Neural cell (in vitro differentiated cells): ENCODE data around the gene CMKLR1.

Source experiments
- CTCF ChIP-seq: fragments of 450-650 bp; IDR thresholded peaks from 2 replicates; pipeline ENCODE4 v1.5.1; 2014; ENCODE audit warnings: antibody characterized with exemption, mild to moderate bottlenecking, moderate library complexity; ENCODE audit not compliant: poor library complexity, severe bottlenecking
- EP300 ChIP-seq: fragments of 450-650 bp; conservative IDR thresholded peaks from 2 replicates; pipeline ENCODE4 v1.6.1; 2014; ENCODE audit warnings: antibody characterized with exemption, mild to moderate bottlenecking, moderate library complexity; ENCODE audit not compliant: poor library complexity, severe bottlenecking
- MXI1 ChIP-seq: fragments of 450-650 bp; conservative IDR thresholded peaks from 2 replicates; pipeline ENCODE4 v1.6.1; 2014; ENCODE audit warnings: antibody characterized with exemption, mild to moderate bottlenecking; ENCODE audit not compliant: poor library complexity, severe bottlenecking
- POLR2AphosphoS5 ChIP-seq: IDR thresholded peaks from 2 replicates; pipeline ENCODE4 v1.6.1; 2012
- RAD21 ChIP-seq: fragments of 450-650 bp; conservative IDR thresholded peaks from 2 replicates; pipeline ENCODE4 v1.6.1; 2014; ENCODE audit warnings: antibody characterized with exemption, mild to moderate bottlenecking, moderate library complexity
- REST ChIP-seq: IDR thresholded peaks from 2 replicates; pipeline ENCODE4 v1.6.1; 2012; ENCODE audit warnings: borderline replicate concordance
- SMC3 ChIP-seq: fragments of 450-650 bp; conservative IDR thresholded peaks from 2 replicates; pipeline ENCODE4 v1.6.1; 2014; ENCODE audit warnings: antibody characterized with exemption, mild to moderate bottlenecking, moderate library complexity; ENCODE audit not compliant: poor library complexity
- TAF1 ChIP-seq: IDR thresholded peaks from 2 replicates; pipeline ENCODE4 v1.6.1; 2012; ENCODE audit warnings: low read depth

- TF ChIP-seq CTCF (no peak), POLR2AphosphoS5 (no peak), REST (no peak), RAD21 (no peak), SMC3 (no peak), MXI1 (no peak), TAF1 (no peak), EP300 (no peak)
Observed at GRCh38 chr12:108282160-108282559, 57.0 kb downstream of the CMKLR1 start.
